ENCODE measurements around the gene RASSF4.

The RASSF4 gene

DNA sequence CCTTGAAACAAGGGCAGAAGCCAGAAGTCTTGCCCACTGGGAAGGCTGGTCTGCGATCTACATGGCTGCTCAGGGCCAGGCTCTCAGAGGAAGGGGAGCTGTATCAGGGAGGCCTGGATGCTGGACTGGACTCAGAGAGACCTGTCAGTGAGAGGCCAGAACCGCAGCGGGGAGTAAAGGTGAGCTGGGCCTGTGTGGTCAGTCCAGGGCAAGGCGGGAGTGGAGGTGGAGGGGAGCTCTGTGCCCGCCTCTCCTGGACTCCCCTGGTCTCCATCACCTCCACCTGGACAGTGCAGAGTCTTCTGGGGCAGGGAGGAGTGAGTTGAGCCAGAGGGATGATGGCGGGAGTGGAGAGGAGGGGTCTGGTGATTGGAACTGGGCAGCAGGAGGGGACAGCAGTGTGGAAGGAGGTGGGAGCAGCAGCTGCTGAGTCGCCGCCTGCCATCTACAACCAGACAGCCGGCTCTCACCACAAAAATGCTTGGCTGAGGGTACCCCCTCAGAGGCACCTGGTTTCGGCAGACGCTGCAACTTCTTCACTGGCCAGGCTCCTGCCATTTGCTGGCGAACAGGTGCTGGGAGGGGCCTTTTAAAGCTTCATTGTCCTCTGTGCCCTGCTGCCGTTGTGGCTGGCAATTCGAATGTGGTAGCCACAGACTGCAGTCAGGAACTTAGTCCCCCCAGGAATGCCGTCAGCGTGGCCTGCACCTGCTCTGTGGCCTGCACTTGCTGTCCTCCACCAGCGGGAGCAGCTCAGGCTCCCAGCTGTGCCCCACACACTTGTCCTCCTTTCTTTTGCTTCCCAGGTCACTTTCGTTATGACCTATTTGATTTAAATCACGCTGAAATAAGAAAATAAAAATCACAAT lies 3.5 kb downstream of the RASSF4 start:
- DNase-seq (ENCODE audit: low spot score) = peak; percentile 70

DNA sequence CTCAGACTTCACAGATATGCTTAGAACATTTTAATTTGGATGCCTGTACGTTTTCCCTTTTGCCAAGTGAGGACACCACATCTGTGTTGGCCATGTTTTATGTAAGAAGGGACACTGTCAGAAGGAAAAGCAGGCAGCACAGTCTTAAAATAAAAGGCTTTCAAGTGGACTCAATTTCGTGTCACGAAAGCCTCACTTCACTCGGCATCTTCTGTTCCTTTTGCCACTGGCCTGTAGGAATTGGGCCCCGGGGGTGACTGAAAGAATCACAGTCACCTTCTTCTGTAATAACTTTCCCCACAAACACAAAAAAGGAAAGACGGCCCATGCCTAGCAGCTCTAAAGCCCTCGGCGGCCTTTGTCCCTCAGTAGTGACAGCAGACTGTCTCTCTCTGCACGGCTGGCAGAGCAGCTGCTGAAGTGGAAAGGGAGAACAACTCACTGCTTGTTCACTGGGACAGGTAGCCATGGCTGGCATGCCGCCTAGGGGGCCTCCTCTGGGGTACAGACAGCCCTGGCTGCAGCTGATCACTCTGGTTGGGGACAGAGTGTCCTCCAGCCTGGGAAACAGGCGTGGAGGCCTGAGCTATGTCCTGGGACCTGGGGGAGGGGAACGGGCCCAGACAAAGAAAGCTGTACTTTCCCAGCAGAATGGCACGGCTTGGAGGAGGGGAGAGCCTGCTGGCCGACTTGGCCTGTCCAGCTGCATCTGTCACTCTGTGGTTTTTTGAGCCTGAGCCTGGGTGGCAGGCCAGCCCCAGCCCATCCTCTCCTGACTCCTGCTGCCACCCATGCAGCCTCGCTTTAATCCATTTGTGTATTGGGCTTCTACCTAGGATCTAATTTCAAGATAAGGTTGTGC lies 4.4 kb downstream of the RASSF4 start:
- DNase-seq (ENCODE audit: low spot score) = peak; percentile 98

DNA sequence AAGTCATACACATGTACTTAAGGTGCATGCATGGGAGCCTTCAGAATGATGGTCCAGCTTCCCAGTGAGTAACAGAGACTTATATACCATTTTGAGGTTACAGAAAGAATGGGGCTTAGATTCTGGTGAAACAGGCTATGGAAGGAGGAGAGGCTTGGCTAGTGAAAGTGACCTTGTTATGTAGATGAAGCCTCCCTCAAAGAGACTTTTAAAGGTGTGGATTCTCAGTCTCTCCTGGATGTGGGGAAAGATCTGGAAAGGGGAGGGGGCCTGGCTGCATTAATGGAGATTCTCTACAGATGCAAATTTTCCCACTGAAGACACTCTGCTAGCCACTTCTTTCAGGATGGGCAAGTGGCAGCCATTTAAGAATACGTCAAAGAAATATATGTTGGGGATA lies 5.5 kb downstream of the RASSF4 start:
- peak; percentile 1 for DNase-seq (ENCODE audit: low spot score)

DNA sequence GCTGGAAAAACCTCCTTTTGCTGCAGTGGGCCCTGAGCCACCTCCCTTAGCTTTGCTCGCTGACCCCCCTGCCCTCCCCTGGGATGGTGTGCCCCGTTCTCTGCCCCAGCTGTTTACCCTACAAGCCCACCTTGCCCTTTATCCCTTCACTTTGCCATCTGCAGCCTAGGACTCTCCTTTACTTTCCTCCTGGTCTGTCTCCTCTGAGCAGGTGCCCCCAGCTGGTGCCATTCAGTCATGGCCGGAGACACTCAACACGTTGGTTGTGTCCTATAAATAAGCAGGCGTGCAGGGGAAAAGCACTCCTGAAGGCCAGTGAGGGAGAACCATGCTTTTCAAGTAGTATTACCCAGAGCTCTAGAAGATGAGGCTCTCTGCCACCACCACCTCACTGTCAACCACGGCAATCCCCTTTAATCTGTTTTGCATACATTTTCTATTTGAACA lies 6.1 kb downstream of the RASSF4 start:
- DNase-seq (ENCODE audit: low spot score) = no peak

DNA sequence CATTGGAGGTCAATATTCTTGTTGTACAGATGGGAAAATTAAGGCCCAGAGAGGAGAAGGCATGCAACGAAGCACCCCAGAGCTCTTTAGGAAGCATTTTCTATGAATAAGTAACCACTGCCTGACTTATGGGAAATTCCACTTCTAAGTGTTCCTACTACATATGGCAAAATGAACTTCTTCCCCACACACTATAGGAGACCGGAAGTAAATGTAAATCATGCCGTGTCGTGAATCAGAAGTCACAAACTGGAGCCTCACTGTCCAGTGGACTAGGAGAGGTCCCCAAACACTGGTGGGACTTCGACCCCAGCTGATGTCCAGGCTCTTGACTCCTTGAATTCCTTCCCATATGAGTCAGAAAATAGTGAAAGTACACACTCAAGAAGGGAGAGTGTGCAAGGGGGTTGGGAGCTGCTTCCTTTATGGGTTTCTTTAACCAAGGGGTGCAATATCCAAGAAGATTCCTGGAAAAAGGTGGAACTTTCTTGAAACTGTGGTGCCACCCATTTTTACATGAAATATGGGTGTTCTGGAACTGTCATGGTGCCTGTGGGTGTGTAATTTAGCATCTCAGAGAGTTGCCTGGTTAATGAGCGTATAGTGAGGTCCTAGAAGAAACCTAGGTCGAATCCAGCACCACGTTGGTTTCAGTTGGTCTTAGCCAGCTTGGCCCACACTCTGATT lies 6.7 kb downstream of the RASSF4 start:
- DNase-seq (ENCODE audit: low spot score) = no peak

DNA sequence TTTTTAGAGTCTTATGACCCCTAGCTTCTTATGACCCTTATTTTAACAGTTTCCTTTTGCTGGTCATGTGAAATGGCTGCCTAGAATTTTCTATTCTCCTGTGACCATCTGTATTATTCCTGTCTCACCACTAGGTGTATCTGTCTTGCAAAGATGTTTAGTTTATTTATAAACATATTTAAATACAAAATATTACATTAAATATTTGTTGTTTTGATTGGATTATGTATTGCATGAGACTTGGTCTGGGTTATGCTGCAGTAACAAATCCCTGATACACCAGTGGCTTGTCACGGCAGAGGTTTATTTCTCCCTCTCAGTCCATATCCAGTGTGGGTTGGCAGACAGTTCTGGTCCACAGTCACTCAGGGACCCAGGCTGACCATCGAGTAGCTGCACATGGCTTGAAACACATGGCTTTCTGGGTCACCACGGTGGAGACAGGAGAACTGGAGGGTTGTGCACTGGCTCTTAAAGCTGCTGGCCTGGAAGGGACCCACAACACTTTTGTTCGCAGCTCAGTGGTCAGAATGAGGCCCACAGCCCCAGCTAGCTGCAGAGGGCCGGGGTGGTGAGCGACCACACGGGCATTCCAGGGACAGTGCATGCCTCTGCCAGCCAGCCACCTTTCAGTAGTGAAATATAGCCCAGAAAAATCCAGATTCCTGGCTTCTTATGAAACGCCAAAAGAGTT lies 7.4 kb downstream of the RASSF4 start:
- DNase-seq (ENCODE audit: low spot score) = no peak

DNA sequence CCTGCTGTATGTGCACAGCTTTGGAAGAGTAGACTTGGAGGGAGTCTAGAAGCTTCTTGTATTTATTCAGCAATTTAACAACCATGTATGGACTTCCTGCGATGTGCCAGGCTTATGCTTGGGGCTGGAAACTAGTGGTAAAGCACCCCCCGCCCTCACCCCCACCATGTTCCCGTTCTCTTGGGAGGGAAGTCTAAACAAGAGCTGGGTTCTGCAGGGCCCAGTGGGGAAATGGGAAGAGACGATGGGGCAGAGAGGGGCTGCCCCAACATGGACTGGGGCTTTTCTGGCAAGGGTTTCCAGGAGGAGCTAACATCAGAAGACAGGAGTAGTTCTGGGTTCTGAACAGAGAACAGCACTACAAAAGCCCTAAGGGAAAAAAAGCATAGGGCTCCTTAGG lies 8.0 kb downstream of the RASSF4 start:
- DNase-seq (ENCODE audit: low spot score) = no peak

DNA sequence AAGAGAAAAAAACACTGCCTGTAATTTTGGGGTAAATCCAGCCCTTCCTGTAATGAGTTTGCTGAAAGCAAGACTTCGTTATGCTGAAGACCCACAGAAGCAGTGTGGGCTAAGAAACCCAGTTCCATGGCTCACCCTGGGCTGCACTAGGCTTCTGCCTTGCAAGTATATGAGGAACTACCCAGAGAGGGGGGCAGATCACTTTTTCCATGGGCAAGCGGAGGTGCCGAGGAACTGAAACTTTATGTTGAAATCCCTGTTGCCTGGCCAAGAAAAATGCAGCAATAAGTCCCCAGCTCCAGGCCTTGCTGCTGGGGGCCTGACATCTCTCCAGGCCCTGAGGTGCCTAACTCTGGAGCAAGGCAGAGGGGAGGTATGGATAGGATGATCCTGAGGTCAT lies 8.5 kb downstream of the RASSF4 start:
- DNase-seq (ENCODE audit: low spot score) = peak; percentile 73

DNA sequence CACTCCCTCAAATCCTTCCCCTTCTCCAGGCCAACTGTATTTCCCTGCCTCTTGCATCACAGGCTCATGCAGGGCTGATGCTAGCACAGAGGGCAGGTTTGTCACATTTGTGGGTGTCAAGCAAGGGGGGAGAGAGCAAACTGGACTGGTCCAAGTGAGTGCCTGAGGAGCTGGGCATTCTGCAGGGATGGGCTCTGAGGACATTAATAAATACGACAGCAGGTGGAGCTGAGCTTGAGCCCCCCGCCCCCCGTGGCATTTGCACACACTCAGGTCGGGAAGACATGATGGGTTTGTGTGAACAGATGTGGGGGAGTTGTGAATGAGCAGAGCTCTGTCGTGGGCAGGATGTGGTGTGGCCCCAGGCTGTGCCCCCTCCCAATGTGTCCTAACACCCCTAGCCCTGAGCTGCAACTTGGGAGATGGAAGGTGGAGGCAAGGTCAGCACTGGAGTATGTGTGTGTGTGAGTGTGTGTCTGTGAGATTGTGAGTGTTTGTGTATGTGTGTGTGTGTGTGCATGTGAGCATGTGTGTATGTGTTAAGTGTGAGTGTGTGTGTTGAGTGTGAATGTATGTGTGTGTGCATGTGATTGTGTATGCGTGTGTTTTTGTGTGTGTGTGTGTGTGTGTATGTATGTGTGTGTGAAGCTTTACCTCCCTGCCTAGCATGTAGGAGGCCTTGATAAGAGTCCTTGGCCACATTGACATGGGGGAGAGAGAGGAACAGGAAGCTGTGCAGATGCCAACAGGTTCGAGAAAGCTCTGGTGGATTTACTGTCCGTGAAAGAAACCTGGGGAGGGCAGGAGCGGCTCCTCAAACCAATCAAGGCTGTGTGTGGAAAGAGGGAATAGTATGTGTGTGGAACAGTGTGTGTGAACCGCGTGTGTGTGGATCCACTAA lies 9.1 kb downstream of the RASSF4 start:
- no peak for DNase-seq (ENCODE audit: low spot score)

DNA sequence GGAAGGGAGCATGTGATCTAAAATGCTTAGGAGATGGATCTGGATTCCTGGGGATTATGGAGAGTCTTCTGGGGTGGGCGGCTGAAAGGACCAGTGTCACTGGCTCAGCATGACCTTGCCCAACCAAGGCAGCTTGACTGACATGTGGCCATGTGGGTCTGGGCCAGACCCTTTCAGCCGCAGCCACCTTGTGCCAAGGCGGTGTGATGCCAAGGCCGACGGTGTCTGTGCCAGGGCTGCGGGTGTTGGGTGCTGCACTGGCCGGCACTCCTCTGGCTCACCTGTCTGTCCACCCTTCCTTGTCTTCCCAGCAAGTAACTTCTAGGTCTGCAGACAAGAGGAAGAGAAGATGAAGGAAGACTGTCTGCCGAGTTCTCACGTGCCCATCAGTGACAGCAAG lies 10.3 kb downstream of the RASSF4 start:
- no peak for DNase-seq (ENCODE audit: low spot score)

DNA sequence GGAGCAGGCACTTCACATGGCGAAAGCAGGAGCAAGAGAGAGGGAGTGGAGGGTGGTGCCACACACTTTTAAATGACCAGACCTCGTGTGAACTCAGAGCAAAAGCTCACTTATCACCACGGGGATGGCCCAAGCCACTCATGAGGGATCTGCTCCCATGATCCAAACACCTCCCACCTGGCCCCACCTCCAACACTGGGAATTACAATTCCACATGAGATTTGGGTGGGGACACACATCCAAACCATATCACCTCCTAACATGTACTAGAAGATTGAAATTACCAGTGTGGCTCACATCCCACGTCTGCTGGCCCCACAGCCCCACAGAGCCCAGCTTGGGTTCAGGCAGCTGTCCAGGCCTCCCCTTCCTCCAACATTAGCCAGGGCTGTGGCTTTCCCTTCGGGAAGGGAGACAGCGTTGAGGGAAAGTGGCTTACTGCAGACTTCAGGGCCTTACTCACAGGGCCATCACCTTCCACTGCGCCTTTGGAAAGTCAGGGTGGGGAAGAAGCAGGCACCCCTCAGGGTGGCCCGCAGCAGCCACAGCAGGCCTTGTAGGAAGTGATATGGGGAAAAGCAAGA lies 11.3 kb downstream of the RASSF4 start:
- DNase-seq (ENCODE audit: low spot score) = no peak

DNA sequence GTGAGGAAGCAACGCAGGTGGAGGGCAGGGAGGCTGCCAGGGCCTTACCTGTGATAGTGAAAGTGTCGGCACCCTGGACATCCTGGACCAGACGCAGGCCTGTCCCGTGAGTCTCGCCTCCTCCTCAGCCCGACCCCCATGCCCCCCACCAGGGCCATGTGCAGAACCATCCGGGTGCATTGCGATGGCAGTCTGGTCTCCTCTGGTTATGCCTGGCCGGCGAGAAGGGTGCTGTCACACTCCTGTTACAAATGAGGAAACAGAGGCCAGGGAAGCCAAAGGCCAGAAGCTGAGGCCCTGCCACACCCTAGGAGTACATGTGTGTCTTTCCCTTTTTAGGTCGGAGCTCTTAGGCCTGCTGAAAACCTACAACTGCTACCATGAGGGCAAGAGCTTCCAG lies 11.8 kb downstream of the RASSF4 start:
- DNase-seq (ENCODE audit: low spot score) = no peak

DNA sequence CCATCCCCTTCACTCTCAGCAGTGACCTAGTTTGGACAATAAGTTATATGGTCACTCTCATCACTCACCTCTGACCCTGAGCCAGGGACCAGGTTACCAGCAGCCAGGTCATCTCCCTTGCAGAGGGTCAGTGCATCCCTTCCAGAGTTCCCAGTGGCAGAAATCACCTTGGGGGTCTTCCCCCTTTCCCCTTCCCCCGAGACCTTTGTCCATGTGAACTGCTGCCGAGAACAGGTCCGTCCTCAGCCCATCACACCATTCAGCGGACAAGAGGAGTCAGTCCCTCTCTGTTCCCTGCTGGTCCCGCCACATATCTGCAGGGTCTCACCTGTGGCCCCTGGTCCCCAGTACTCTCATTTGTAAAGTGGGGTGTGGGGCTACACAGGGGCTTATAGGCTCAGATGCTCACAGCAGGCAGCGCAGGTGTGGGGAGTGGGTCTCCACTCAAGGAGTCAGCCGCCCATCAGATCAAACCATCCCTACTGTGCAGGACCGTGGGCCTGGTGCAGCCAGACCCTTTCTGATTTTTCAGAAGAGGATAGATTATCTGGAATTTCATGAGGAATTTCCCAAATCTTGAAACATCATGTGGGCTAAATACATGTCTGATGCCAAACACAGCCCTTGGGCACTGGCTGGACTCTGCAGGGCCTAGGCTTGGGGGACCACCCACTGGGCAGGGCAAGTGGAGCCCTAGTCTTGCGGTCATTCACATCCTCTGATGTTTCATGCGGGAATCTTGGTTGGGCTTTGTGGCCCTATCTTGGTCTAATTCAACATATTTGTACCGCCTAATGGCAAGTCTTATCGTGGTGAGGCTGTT lies 12.5 kb downstream of the RASSF4 start:
- no peak for DNase-seq (ENCODE audit: low spot score)

DNA sequence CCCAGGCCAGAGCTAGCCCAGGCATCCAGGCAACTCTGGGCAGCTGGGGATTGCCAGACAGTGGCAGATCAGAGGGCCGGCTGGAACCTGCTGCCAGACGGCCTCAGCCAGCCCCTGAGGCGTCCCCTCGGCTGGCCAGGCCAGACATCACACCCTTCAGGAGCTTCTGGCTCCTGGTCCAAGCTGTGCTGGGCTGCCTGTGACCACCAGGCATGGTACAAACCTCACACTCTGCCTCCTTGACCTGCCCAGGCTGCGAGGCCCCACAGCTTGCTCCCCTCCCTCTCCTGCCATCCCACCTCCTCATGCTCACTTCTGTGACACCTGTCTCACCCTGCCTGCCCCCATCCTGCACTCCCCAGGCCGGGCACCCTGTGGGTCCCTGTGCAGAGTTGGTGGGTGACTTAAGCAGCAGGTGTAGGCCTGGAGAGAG lies 13.3 kb downstream of the RASSF4 start:
- DNase-seq (ENCODE audit: low spot score) = no peak

DNA sequence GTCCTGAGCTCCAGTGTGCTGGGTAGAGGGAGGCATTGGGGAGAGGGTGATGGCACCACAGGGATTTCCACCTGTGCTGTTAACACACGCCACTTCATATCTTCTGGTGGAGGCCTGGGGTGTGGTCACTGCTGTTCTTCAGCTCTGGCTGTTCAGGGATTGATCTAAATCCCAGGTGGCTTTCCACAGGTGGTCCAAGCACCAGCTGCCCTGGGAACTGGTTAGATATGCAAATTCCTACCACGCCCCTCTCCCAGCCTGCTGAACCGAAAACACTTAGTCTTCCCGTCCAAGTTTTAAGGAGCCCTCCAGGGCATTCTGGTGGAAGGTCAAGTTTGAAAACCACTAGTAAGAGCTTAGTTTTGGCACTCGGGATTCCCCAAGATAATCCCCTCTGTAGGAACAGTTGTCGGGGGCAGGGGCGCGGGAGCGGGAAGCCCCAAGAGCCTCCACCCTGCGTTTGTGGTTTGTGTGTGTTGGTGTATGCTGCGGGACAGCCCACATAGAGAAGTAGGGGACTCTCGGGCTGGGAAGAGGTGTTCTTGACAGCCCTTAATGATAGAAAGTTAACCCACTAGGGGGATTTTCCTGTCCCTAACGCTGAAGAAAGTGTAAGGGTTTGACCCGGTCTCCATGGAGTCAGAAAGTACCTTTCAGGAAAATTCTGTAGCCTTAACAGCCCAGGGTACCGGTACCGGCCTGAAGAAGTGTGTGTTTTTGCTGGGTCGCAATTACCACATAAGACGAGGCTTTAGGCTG lies 13.9 kb downstream of the RASSF4 start:
- DNase-seq (ENCODE audit: low spot score) = no peak

DNA sequence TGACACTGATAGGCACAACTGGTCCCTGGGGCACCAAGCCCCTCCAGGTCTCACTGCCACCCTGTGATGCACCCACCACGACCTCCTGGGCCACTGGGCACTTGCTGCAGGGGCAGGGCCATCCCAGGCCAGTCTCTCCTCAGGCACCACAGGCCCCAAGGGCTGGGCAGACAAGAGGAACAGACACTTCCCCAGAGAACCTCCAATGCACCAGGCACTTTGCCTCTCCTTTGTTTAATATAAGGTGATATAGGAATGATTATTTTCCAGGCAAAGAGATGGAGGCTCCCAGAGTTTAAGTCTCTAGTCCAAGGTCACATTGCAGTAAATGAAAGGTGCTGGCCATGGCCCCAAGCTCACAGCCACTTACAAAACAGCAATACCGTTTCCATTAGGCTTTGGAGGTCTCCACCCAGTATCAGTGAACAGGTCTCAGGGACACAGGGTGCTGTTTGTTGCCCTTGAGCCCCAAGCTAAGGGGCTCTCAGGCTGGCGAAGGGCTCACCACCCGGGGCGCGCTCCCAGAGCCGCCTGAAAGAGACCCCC lies 14.6 kb downstream of the RASSF4 start:
- no peak for DNase-seq (ENCODE audit: low spot score)

DNA sequence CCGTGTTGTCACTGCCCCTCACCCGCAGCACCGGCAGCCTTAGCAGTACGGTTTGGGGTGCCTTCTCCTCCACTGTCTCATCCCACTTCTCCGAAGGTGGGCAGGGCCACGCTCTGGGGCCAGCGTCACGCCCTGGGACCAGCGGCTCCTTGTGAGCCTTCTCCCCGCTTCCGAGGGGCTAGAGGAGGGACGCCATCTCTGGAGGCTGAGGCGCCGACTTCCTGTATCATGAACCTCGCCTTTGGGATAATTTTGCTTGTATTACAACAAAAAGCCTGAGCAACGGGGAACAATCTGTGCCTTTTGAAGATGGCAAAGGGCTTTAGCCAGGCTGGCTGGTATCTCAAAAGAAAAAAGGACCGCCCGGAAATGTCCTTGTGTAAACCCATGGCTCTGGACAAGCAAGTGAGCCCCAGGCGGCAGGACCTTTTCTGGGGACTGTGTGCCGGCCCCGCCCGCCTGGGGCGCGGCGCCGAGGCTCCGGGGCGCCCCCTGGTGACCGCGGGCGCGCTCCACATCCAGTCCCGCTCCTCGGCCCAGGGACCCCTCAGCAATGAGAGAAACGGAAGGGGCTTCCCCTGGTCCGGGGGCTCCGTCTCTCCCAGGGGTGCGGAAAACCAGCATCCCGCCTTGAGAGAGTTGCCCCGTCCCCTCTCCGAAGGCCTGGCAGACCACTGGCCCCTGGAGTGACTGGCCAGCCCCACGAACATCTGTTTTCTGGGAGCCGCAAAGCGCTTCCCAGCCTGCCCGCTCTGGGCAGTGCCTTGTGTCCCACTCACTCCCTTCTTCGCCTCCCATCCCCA lies 15.2 kb downstream of the RASSF4 start:
- peak; percentile 74 for DNase-seq (ENCODE audit: low spot score)
